NT2/D1 (cell line): Measurements from ENCODE around the gene ITM2B.

ENCODE experiments used
- DNase-seq: peaks from one replicate; pipeline ENCODE4 v3.0.0-alpha.2; 2011; ENCODE audit warnings: low read depth, low spot score
- H3K27me3 ChIP-seq: 2 replicates; pipeline ENCODE4 v1.6.0; 2011; ENCODE audit warnings: mild to moderate bottlenecking; ENCODE audit not compliant: insufficient read length, insufficient read depth
- H3K36me3 ChIP-seq: 2 replicates; pipeline ENCODE4 v1.6.1; 2011; ENCODE audit warnings: mild to moderate bottlenecking, low read length, mixed read lengths; ENCODE audit not compliant: insufficient read depth, insufficient read length
- H3K4me1 ChIP-seq: 2 replicates; pipeline ENCODE4 v1.5.1; 2011; ENCODE audit not compliant: insufficient read depth, insufficient read length
- H3K4me3 ChIP-seq: 2 replicates; pipeline ENCODE4 v1.5.1; 2011; ENCODE audit warnings: low read depth; ENCODE audit not compliant: insufficient read length
- H3K9ac ChIP-seq: 2 replicates; pipeline ENCODE4 v1.6.0; 2011; ENCODE audit warnings: low read depth; ENCODE audit not compliant: insufficient read length
- H3K9me3 ChIP-seq: 2 replicates; pipeline ENCODE4 v1.5.1; 2011; ENCODE audit warnings: mild to moderate bottlenecking, low read length; ENCODE audit not compliant: insufficient read depth
- SUZ12 ChIP-seq: IDR thresholded peaks from 2 replicates; pipeline ENCODE4 v1.6.1; 2011; ENCODE audit not compliant: insufficient read length, insufficient read depth; ENCODE audit errors: extremely low read depth
- YY1 ChIP-seq: IDR thresholded peaks from 2 replicates; pipeline ENCODE4 v1.6.1; 2011; ENCODE audit not compliant: insufficient read length, insufficient read depth
- ZNF274 ChIP-seq: IDR thresholded peaks from 2 replicates; pipeline ENCODE4 v1.6.1; 2011; ENCODE audit warnings: mild to moderate bottlenecking, low read depth, low read length

Gene ITM2B

DNA sequence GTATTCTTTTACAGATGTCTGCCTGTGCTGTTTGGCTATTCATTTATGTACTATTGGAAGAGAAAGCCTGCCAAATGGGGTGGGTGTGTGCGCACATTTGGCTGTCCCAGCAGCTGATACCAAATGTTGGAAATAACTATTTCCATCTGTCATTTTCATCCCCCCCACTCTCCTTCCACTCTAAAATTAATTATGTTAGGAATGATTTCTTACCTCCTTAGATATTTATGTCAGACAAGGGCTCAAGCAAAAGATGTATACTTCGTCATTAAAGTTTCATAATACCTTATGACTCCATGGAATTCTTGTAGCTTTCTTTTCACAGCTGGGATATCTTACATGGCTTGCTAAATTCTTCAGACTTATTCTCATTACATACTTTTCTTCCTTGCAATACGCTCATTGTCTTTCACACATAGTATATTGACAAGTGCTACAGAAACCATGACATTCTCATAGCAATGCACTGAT, 18.6 kb downstream of the ITM2B start:
- no peak for DNase-seq
- H3K4me1 ChIP-seq, result no peaks in the 10 kb centered on the region
- TF ChIP-seq SUZ12 (no peak), ZNF274 (no peak), YY1 (no peak)
- H3K9me3 ChIP-seq, result no peaks in the 10 kb centered on the region
- H3K9ac ChIP-seq, result no peak overlapping the region
- H3K4me3 ChIP-seq, result no peak overlapping the region
- H3K27me3 ChIP-seq, result no peaks in the 10 kb centered on the region
- peaks cover 41% of the 10 kb centered on the region for H3K36me3 ChIP-seq

DNA sequence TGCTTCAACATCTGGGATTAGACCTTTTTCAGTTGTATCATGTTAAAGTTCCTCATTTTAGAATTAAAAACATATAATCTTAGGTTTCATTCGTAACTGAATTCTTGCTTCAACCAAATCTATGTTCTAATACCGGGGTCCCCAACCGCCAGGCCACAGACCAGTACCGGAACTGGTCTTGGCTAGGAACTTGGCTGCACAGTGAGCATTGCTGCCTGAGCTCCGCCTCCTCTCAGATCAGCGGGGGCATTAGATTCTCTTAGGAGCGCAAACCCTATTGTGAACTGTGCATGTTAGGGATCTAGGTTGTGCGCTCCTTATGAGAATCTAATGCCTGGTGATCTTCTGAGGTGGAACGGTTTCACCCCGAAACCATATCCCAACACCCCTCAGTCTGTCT, 19.2 kb downstream of the ITM2B start:
- Histone ChIP-seq H3K36me3 (peaks cover 45% of the 10 kb centered on the region), H3K9ac (no peak overlapping the region), H3K4me3 (no peak overlapping the region), H3K27me3 (no peaks in the 10 kb centered on the region), H3K4me1 (no peaks in the 10 kb centered on the region), H3K9me3 (no peaks in the 10 kb centered on the region)
- no peak for DNase-seq
- no peak for TF ChIP-seq SUZ12
- no peak for TF ChIP-seq ZNF274
- no peak for TF ChIP-seq YY1

DNA sequence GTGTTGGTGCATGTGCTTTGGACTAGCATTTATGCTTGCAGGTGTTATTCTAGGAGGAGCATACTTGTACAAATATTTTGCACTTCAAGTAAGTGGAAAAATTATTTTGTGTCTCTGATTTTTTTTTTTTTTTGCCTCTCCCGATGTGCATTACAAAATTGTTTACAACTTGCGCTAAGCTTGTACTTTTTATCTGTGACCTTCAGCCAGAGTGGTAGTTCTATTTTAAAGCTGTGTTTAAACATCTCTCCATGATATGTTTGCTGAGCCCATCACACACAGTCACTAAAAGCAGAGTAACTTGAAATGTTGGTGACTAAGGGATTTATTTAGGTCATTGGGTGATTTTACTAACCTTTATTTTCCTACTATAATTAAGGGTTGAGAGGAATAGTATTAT, 20.8 kb downstream of the ITM2B start:
- no peak for TF ChIP-seq SUZ12
- no peak for TF ChIP-seq YY1
- no peak for TF ChIP-seq ZNF274
- Histone ChIP-seq H3K4me1 (no peaks in the 10 kb centered on the region), H3K9me3 (no peaks in the 10 kb centered on the region)

DNA sequence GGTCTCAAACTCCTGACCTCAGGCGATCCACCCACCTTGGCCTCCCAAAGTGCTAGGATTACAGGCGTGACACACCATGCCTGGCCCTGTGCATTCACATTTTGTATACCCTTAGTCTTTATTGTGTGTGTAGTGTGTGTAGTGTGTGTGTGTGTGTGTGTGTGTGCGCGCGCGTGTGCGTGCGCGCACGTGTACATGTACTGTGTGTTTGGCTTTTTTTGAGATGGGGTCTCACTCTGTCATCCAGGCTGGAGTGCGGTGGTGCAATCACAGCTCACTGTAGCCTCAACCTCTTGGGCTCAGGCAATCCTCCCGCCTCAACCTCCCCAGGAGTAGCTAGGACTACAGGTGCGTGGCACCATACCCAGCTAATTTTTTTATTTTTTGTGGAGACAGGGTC, 22.1 kb downstream of the ITM2B start:
- H3K36me3 ChIP-seq, result peaks cover 68% of the 10 kb centered on the region
- TF ChIP-seq SUZ12 (no peak), ZNF274 (no peak), YY1 (no peak)
- DNase-seq, result no peak

More for the DNA sequence above, 20.8 kb downstream of the ITM2B start:
- no peak overlapping the region for H3K9ac ChIP-seq
- no peaks in the 10 kb centered on the region for H3K27me3 ChIP-seq
- no peak for DNase-seq
- no peak overlapping the region for H3K4me3 ChIP-seq
- peaks cover 60% of the 10 kb centered on the region for H3K36me3 ChIP-seq

GRCh38 chr13:48255954-48256353, 22.9 kb downstream of the ITM2B start:
- H3K27me3 ChIP-seq, result no peaks in the 10 kb centered on the region
- H3K4me3 ChIP-seq, result no peak overlapping the region
- no peaks in the 10 kb centered on the region for H3K4me1 ChIP-seq
- DNase-seq, result no peak
- no peak for TF ChIP-seq YY1
- TF ChIP-seq ZNF274, result no peak
- H3K9ac ChIP-seq, result no peak overlapping the region
- H3K36me3 ChIP-seq, result peaks cover 73% of the 10 kb centered on the region
- H3K9me3 ChIP-seq, result no peaks in the 10 kb centered on the region

More for the DNA sequence above, 22.1 kb downstream of the ITM2B start:
- no peaks in the 10 kb centered on the region for H3K27me3 ChIP-seq
- no peaks in the 10 kb centered on the region for H3K4me1 ChIP-seq
- no peak overlapping the region for H3K4me3 ChIP-seq
- H3K9ac ChIP-seq, result no peak overlapping the region
- no peaks in the 10 kb centered on the region for H3K9me3 ChIP-seq

DNA sequence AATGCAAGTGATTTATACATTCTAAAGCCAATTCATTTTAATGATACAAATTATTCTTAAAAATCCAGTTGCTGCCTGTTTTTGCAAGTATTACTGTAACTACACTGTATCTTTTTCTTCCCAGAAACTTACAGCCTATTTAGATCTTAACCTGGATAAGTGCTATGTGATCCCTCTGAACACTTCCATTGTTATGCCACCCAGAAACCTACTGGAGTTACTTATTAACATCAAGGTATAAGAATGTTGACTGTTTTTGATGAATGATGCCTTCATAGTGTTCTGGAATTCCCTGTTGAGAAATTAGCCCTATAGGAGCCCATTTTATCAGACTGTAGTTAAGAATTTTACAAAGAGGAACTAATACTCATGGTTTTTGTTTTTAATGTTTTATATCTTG, 25.0 kb downstream of the ITM2B start:
- H3K9me3 ChIP-seq, result no peaks in the 10 kb centered on the region
- TF ChIP-seq ZNF274, result no peak
- no peak for TF ChIP-seq SUZ12
- no peak for TF ChIP-seq YY1
- peaks cover 3% of the 10 kb centered on the region for H3K4me1 ChIP-seq
- DNase-seq, result no peak
- H3K9ac ChIP-seq, result no peak overlapping the region
- no peaks in the 10 kb centered on the region for H3K27me3 ChIP-seq
- H3K36me3 ChIP-seq, result peaks cover 83% of the 10 kb centered on the region
- H3K4me3 ChIP-seq, result no peak overlapping the region

DNA sequence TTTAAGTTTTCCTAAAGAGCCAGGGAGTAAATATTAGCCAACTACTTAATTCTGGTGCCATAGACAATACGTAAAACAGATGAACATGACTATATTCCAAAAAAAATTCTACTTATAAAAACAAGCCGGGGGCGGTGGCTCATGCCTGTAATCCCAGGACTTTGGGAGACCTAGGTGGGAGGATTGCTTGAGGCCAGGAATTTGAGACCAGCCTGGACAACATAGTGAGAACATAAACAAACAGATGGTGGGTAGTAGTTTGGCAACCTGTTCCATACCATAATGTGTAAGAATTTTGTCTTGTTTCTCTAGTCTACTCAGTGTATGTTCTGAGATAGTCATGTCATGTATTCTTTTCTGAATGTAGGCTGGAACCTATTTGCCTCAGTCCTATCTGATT, 25.4 kb downstream of the ITM2B start:
- Histone ChIP-seq H3K9me3 (no peaks in the 10 kb centered on the region), H3K4me3 (no peak overlapping the region), H3K36me3 (peaks cover 85% of the 10 kb centered on the region), H3K27me3 (no peaks in the 10 kb centered on the region), H3K9ac (no peak overlapping the region), H3K4me1 (peaks cover 3% of the 10 kb centered on the region)
- DNase-seq, result no peak
- TF ChIP-seq SUZ12, result no peak
- TF ChIP-seq ZNF274, result no peak
- no peak for TF ChIP-seq YY1
